ENCODE results near the gene PLXNA4.

Gene PLXNA4

DNA sequence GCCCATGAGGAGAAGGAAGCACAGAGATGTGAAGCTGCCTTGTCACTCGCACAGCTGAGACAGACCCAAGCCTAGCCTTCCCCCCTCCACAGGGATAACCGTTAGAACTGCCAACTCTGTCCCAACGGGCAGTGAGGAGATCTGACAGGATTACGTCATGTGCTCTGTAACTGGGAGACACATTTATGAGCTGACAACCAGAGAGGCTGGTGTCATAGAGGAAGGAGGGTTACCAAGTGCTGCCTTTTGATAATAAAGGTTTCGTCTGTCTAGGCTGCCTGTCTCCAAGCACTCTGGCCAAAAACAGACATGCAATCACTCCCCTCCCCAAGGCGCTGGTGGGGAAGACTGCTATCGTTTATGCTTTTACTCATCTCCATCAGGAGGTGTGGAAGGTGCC, 165.9 kb downstream of the PLXNA4 start:
- Histone ChIP-seq H3K36me3 (ENCODE audit: insufficient read depth, low read length) (no peaks in the 10 kb centered on the region), H3K9ac (ENCODE audit: low read length) (no peak overlapping the region), H3K4me2 (ENCODE audit: low read length) (no peak overlapping the region), H3K9me3 (ENCODE audit: low read length) (no peaks in the 10 kb centered on the region), H3K4me1 (ENCODE audit: insufficient read depth, low read length, severe bottlenecking) (no peaks in the 10 kb centered on the region), H3K79me2 (ENCODE audit: insufficient read depth, low read length) (no peaks in the 10 kb centered on the region), H3K27me3 (ENCODE audit: insufficient read depth, low read length) (peaks cover 4% of the 10 kb centered on the region; the same call in 1 of the 2 replicates), H3F3A (ENCODE audit: insufficient read depth, low read length) (no peaks in the 10 kb centered on the region), H3K4me3 (ENCODE audit: low read depth, low read length, poor library complexity, severe bottlenecking) (no peak overlapping the region), H4K20me1 (ENCODE audit: insufficient read depth, low read length) (no peaks in the 10 kb centered on the region; the same call in 1 of the 2 replicates), H2AFZ (ENCODE audit: low read length) (no peak overlapping the region), H3K9me2 (ENCODE audit: low read depth, low read length) (no peaks in the 10 kb centered on the region), H3K27ac (ENCODE audit: low read depth, low read length, poor library complexity, severe bottlenecking) (no peak overlapping the region)
- TF ChIP-seq EZH2 (IDR thresholded peaks at IDR 0.05; ENCODE audit: borderline replicate concordance, low read length), result no peak
- TF ChIP-seq, protein P1, sequence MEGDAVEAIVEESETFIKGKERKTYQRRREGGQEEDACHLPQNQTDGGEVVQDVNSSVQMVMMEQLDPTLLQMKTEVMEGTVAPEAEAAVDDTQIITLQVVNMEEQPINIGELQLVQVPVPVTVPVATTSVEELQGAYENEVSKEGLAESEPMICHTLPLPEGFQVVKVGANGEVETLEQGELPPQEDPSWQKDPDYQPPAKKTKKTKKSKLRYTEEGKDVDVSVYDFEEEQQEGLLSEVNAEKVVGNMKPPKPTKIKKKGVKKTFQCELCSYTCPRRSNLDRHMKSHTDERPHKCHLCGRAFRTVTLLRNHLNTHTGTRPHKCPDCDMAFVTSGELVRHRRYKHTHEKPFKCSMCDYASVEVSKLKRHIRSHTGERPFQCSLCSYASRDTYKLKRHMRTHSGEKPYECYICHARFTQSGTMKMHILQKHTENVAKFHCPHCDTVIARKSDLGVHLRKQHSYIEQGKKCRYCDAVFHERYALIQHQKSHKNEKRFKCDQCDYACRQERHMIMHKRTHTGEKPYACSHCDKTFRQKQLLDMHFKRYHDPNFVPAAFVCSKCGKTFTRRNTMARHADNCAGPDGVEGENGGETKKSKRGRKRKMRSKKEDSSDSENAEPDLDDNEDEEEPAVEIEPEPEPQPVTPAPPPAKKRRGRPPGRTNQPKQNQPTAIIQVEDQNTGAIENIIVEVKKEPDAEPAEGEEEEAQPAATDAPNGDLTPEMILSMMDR (IDR thresholded peaks at IDR 0.05; ENCODE audit: low read length), result no peak

GRCh38 chr7:132407764-132408163, 168.5 kb downstream of the PLXNA4 start:
- Histone ChIP-seq H4K20me1 (ENCODE audit: insufficient read depth, low read length) (no peaks in the 10 kb centered on the region), H2AFZ (ENCODE audit: low read length) (no peak overlapping the region), H3K9me2 (ENCODE audit: low read depth, low read length) (no peaks in the 10 kb centered on the region), H3K4me3 (ENCODE audit: low read depth, low read length, poor library complexity, severe bottlenecking) (no peak overlapping the region), H3K4me2 (ENCODE audit: low read length) (no peak overlapping the region), H3K27ac (ENCODE audit: low read depth, low read length, poor library complexity, severe bottlenecking) (no peak overlapping the region), H3K27me3 (ENCODE audit: insufficient read depth, low read length) (peaks cover 12% of the 10 kb centered on the region; the same call in 1 of the 2 replicates), H3K9me3 (ENCODE audit: low read length) (no peaks in the 10 kb centered on the region), H3K79me2 (ENCODE audit: insufficient read depth, low read length) (no peaks in the 10 kb centered on the region), H3F3A (ENCODE audit: insufficient read depth, low read length) (no peaks in the 10 kb centered on the region), H3K36me3 (ENCODE audit: insufficient read depth, low read length) (no peaks in the 10 kb centered on the region), H3K4me1 (ENCODE audit: insufficient read depth, low read length, severe bottlenecking) (no peaks in the 10 kb centered on the region), H3K9ac (ENCODE audit: low read length) (no peak overlapping the region)
- TF ChIP-seq EZH2 (IDR thresholded peaks at IDR 0.05; ENCODE audit: borderline replicate concordance, low read length), result no peak
- TF ChIP-seq, protein P1 (IDR thresholded peaks at IDR 0.05; ENCODE audit: low read length), result no peak

DNA sequence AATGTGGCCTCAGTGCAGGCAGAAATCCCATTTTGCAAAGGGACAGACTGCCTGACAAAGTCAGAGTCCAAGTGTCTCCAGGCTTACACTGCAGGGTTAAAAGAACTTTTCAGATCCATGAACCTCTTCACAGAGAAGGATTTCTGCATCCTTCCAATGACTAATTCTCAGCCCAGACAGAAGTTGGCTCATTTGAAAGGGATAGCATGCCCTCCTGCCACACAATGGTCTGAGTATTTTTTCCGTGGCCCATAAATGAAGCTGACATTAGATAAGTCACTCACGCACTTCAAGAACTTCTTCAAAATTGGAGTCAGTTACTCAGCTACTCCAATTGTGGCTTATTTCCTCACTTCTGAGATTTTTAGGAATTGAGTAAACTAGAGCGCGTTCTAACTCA, 170.2 kb downstream of the PLXNA4 start:
- Histone ChIP-seq H2AFZ (ENCODE audit: low read length) (no peak overlapping the region), H3K9ac (ENCODE audit: low read length) (no peak overlapping the region), H4K20me1 (ENCODE audit: insufficient read depth, low read length) (no peaks in the 10 kb centered on the region), H3K4me3 (ENCODE audit: low read depth, low read length, poor library complexity, severe bottlenecking) (no peak overlapping the region), H3K27ac (ENCODE audit: low read depth, low read length, poor library complexity, severe bottlenecking) (no peak overlapping the region), H3K79me2 (ENCODE audit: insufficient read depth, low read length) (no peaks in the 10 kb centered on the region), H3K9me2 (ENCODE audit: low read depth, low read length) (no peaks in the 10 kb centered on the region), H3K4me1 (ENCODE audit: insufficient read depth, low read length, severe bottlenecking) (no peaks in the 10 kb centered on the region), H3K27me3 (ENCODE audit: insufficient read depth, low read length) (peaks cover 21% of the 10 kb centered on the region; the same call in 1 of the 2 replicates), H3K36me3 (ENCODE audit: insufficient read depth, low read length) (no peaks in the 10 kb centered on the region), H3K4me2 (ENCODE audit: low read length) (no peak overlapping the region), H3F3A (ENCODE audit: insufficient read depth, low read length) (no peaks in the 10 kb centered on the region), H3K9me3 (ENCODE audit: low read length) (no peaks in the 10 kb centered on the region)
- no peak for TF ChIP-seq EZH2 (IDR thresholded peaks at IDR 0.05; ENCODE audit: borderline replicate concordance, low read length)
- TF ChIP-seq, protein P1 (IDR thresholded peaks at IDR 0.05; ENCODE audit: low read length), result no peak
